Measurements from ENCODE around the gene TRABD. TPM values are rescaled to one million over a fixed set of nuclear protein-coding genes. Genes with fewer than 3 reads are reported as not detected.
A peak's percentile ranks its signal among the peaks of the same experiment; 100 is the strongest.

TRABD gene
- total and polyA plus RNA-seq, 5 experiments from 2014 or later: 28.7 to 113 (median 46.7) TPM

- DNase-seq: no peak
- peaks cover 2 to 39% (median 4%) of the 10 kb centered on the region in 3 donors for H3K36me3 Mint-ChIP-seq
These were observed 20.3 kb downstream of the TRABD start for GRCh38 chr22:50205781-50206569.

GRCh38 chr22:50206599-50206998 is 20.9 kb downstream of the TRABD start:
- ATAC-seq: no peak
- no peaks in the 10 kb centered on the region for H3K27me3 Mint-ChIP-seq
- peaks cover 2 to 43% (median 4%) of the 10 kb centered on the region in 3 donors for H3K36me3 Mint-ChIP-seq
- POLR2A ChIA-PET: interaction anchor here (0.6 to 1.5 kb wide), 3 partner anchors 12 to 45 kb away, joined by 3 to 4 read pairs (median 4); partner anchors contain the start of gene HDAC10
- H3K27ac Mint-ChIP-seq: peak overlapping the region in 2 of 10 donors; percentile 25 to 62
- peak overlapping the region in 1 of 10 donors; percentile 45 for H3K4me3 Mint-ChIP-seq
- peak in 1 of 10 donors; percentile 58 for DNase-seq
- no peaks in the 10 kb centered on the region for H3K9me3 Mint-ChIP-seq
- H3K4me1 Mint-ChIP-seq: peaks cover 14 to 51% (median 37%) of the 10 kb centered on the region in 4 donors

More at GRCh38 chr22:50205781-50206569, 20.3 kb downstream of the TRABD start:
- POLR2A ChIA-PET: interaction anchor here (0.6 to 1.5 kb wide), 5 partner anchors 11 to 57 kb away, joined by 3 to 4 read pairs (median 3); partner anchors contain the start of gene HDAC10
- H3K27me3 Mint-ChIP-seq: no peaks in the 10 kb centered on the region
- no peak overlapping the region for H3K4me3 Mint-ChIP-seq
- peaks cover 14 to 47% (median 37%) of the 10 kb centered on the region in 4 donors for H3K4me1 Mint-ChIP-seq
- H3K27ac Mint-ChIP-seq: peak overlapping the region in 2 of 10 donors; percentile 22 to 62
- no peak for ATAC-seq
- no peaks in the 10 kb centered on the region for H3K9me3 Mint-ChIP-seq

- Mint-ChIP-seq H3K36me3 (peaks cover 2 to 49% (median 5%) of the 10 kb centered on the region in 3 donors), H3K27ac (peak overlapping the region in 4 of 10 donors; percentile 9 to 76 (median 32)), H3K9me3 (no peaks in the 10 kb centered on the region), H3K27me3 (no peaks in the 10 kb centered on the region), H3K4me3 (no peak overlapping the region), H3K4me1 (peaks cover 13 to 48% (median 30%) of the 10 kb centered on the region in 4 donors)
- ATAC-seq (no peak), DNase-seq (no peak)
- POLR2A ChIA-PET: interaction anchor here (0.9 to 1.5 kb wide), 2 partner anchors 13 to 44 kb away, joined by 3 to 4 read pairs; partner anchors contain the start of gene HDAC10
These were observed 21.8 kb downstream of the TRABD start for GRCh38 chr22:50207383-50208140.

- Mint-ChIP-seq H3K27me3 (no peaks in the 10 kb centered on the region), H3K4me3 (no peak overlapping the region), H3K27ac (peak overlapping the region in 3 of 10 donors; percentile 25 to 66 (median 27)), H3K4me1 (peaks cover 17 to 50% (median 30%) of the 10 kb centered on the region in 4 donors), H3K36me3 (peaks cover 4 to 51% (median 9%) of the 10 kb centered on the region in 3 donors), H3K9me3 (no peaks in the 10 kb centered on the region)
- POLR2A ChIA-PET: interaction anchor here (0.7 to 1.1 kb wide), 2 partner anchors 18 to 22 kb away, joined by 3 read pairs; no protein-coding TSS in a partner anchor
- DNase-seq: peak in 1 of 10 donors; percentile 55
- no peak for ATAC-seq
These were observed 22.8 kb downstream of the TRABD start for GRCh38 chr22:50208430-50208938.

- H3K27ac Mint-ChIP-seq: peak overlapping the region; percentile 30 to 97 (median 80)
- H3K4me1 Mint-ChIP-seq: peaks cover 17 to 44% (median 27%) of the 10 kb centered on the region in 4 donors
- ATAC-seq (peak; percentile 37 to 45), DNase-seq (no peak)
- H3K9me3 Mint-ChIP-seq: no peaks in the 10 kb centered on the region
- H3K36me3 Mint-ChIP-seq: peaks cover 4 to 50% (median 9%) of the 10 kb centered on the region in 3 donors
- no peaks in the 10 kb centered on the region for H3K27me3 Mint-ChIP-seq
- POLR2A ChIA-PET: interaction anchor here (0.7 to 1.1 kb wide), 2 partner anchors 19 to 22 kb away, joined by 3 read pairs; no protein-coding TSS in a partner anchor
- peak overlapping the region in 2 of 10 donors; percentile 0 to 68 for H3K4me3 Mint-ChIP-seq
These were observed 23.5 kb downstream of the TRABD start for GRCh38 chr22:50208939-50209892.

GRCh38 chr22:50209893-50210292 is 24.2 kb downstream of the TRABD start:
- peak overlapping the region; percentile 30 to 97 (median 80) for H3K27ac Mint-ChIP-seq
- H3K36me3 Mint-ChIP-seq: peaks cover 4 to 54% (median 9%) of the 10 kb centered on the region in 3 donors
- no peaks in the 10 kb centered on the region for H3K27me3 Mint-ChIP-seq
- ATAC-seq (peak; percentile 77 to 84), DNase-seq (peak; percentile 47 to 81 (median 67))
- no peaks in the 10 kb centered on the region for H3K9me3 Mint-ChIP-seq
- POLR2A ChIA-PET: no interaction called here
- peaks cover 16 to 42% (median 24%) of the 10 kb centered on the region in 4 donors for H3K4me1 Mint-ChIP-seq
- peak overlapping the region in 2 of 10 donors; percentile 0 to 68 for H3K4me3 Mint-ChIP-seq

- Mint-ChIP-seq H3K27ac (peak overlapping the region in 2 of 10 donors; percentile 79 to 97), H3K4me3 (no peak overlapping the region), H3K9me3 (no peaks in the 10 kb centered on the region), H3K36me3 (peaks cover 8 to 54% (median 9%) of the 10 kb centered on the region in 3 donors), H3K27me3 (no peaks in the 10 kb centered on the region), H3K4me1 (peaks cover 12 to 41% (median 22%) of the 10 kb centered on the region in 4 donors)
- no peak for ATAC-seq
- DNase-seq: peak in 1 of 10 donors; percentile 64
- POLR2A ChIA-PET: interaction anchor here (1.0 to 1.2 kb wide), 2 partner anchors 12 to 24 kb away, joined by 3 read pairs; no protein-coding TSS in a partner anchor
These were observed 24.8 kb downstream of the TRABD start for GRCh38 chr22:50210378-50211139.

- DNase-seq (no peak), ATAC-seq (no peak)
- no peak overlapping the region for H3K4me3 Mint-ChIP-seq
- peaks cover 12 to 40% (median 22%) of the 10 kb centered on the region in 4 donors for H3K4me1 Mint-ChIP-seq
- H3K36me3 Mint-ChIP-seq: peaks cover 9 to 60% (median 9%) of the 10 kb centered on the region in 3 donors
- no peaks in the 10 kb centered on the region for H3K27me3 Mint-ChIP-seq
- POLR2A ChIA-PET: interaction anchor here (1.0 to 1.2 kb wide), 2 partner anchors 11 to 24 kb away, joined by 3 read pairs; no protein-coding TSS in a partner anchor
- no peaks in the 10 kb centered on the region for H3K9me3 Mint-ChIP-seq
- peak overlapping the region in 4 of 10 donors; percentile 33 to 75 (median 62) for H3K27ac Mint-ChIP-seq
These were observed 25.4 kb downstream of the TRABD start for GRCh38 chr22:50211147-50211546.

- POLR2A ChIA-PET: no interaction called here
- H3K36me3 Mint-ChIP-seq: peaks cover 9 to 57% (median 12%) of the 10 kb centered on the region in 3 donors
- DNase-seq (no peak), ATAC-seq (no peak)
- H3K27ac Mint-ChIP-seq: peak overlapping the region in 7 of 10 donors; percentile 47 to 73 (median 59)
- H3K4me1 Mint-ChIP-seq: peaks cover 8 to 35% (median 21%) of the 10 kb centered on the region in 4 donors
- no peaks in the 10 kb centered on the region for H3K9me3 Mint-ChIP-seq
- no peaks in the 10 kb centered on the region for H3K27me3 Mint-ChIP-seq
- no peak overlapping the region for H3K4me3 Mint-ChIP-seq
These were observed 27.6 kb downstream of the TRABD start for GRCh38 chr22:50213263-50213662.

- Mint-ChIP-seq H3K9me3 (no peaks in the 10 kb centered on the region), H3K27ac (peak overlapping the region in 5 of 10 donors; percentile 26 to 92 (median 74)), H3K36me3 (peaks cover 5 to 49% (median 11%) of the 10 kb centered on the region in 3 donors), H3K4me1 (peaks cover 4 to 28% (median 18%) of the 10 kb centered on the region in 4 donors), H3K27me3 (no peaks in the 10 kb centered on the region), H3K4me3 (no peak overlapping the region)
- peak in 1 of 10 donors; percentile 57 for DNase-seq
- POLR2A ChIA-PET: interaction anchor here (1.3 kb wide), 1 partner anchor 29 kb away, joined by 3 read pairs; no protein-coding TSS in a partner anchor
- no peak for ATAC-seq
These were observed 29.8 kb downstream of the TRABD start for GRCh38 chr22:50215297-50216054.
